Measurements from ENCODE around the gene SLC7A10. TPM values are rescaled to one million over a fixed set of nuclear protein-coding genes. Genes with fewer than 3 reads are reported as not detected.
"Not testable (repeated sequence)": the region's sequence is repeated elsewhere in the genome, so short reads cannot be mapped to it uniquely, and the experiment has no call there.

SLC7A10 gene
- polyA plus RNA-seq, 1 donor: 20.9 TPM

DNA sequence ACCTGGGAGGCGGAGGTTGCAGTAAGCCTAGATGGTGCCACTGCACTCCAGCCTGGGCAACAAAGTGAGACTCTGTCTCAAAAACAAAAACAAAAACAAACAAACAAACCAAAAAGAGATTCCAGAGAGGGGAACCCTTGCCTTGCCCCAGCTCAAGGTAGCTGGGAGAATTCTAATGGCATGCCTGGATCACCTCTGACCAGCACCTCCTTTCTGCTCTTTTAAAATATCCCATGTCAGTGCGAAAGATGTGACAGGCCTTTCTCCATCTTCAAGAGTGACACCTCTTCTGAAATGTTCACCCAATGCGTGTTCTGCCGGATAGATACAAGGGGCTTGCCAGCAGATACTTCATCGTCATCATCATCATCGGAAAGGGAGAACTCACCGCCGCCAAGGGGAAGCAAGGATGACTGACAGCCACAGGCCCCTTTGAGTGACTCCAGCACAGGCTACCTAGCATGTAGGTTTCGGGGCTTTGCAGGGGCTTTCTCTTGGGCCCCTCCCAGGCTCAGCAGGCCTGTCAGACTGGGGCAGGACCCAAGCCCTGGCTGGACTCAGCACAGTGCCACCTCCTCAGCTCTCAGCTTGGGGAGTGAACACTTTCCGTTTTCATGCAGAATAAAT, 50.4 kb downstream of the SLC7A10 start:
- Histone ChIP-seq H3K36me3 (ENCODE audit: control insufficient read depth, insufficient read depth, low read length) (no peaks in the 10 kb centered on the region), H3K9me3 (ENCODE audit: control insufficient read depth, low read depth, low read length) (no peaks in the 10 kb centered on the region), H3K4me1 (ENCODE audit: control insufficient read depth, insufficient read depth, low read length) (peaks cover 13% of the 10 kb centered on the region), H3K27me3 (ENCODE audit: control insufficient read depth, insufficient read depth, low read length) (no peaks in the 10 kb centered on the region), H3K27ac (ENCODE audit: low read length) (no peak overlapping the region), H3K4me3 (ENCODE audit: low read length) (no peak overlapping the region)
- no CpG with 5 or more reads among the region's 10 CpGs for WGBS (ENCODE audit: insufficient coverage, low lambda C conversion rate)
- DNase-seq: no peak

DNA sequence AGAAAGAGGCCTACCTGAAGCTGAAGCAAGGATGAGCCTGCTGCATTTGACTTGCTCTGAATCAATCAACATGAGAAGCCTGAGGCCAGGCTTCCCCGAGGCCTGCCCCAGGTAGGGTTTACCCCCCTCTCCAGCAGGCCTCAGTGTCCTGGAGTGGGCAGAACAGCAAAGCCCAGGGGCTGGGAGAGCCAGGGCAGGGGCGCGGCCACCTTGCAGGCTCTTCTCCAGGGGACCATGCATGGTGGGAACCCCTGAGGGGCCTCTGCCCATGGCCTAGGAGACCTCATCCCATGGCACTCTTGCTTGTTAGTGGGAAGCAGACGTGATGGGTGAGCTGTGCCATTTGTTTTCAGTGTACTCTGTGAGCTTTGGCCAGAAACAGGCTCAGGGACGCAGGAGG, 51.5 kb downstream of the SLC7A10 start:
- Histone ChIP-seq H3K4me1 (ENCODE audit: control insufficient read depth, insufficient read depth, low read length) (peaks cover 13% of the 10 kb centered on the region), H3K9me3 (ENCODE audit: control insufficient read depth, low read depth, low read length) (no peaks in the 10 kb centered on the region), H3K4me3 (ENCODE audit: low read length) (no peak overlapping the region), H3K36me3 (ENCODE audit: control insufficient read depth, insufficient read depth, low read length) (no peaks in the 10 kb centered on the region), H3K27ac (ENCODE audit: low read length) (no peak overlapping the region), H3K27me3 (ENCODE audit: control insufficient read depth, insufficient read depth, low read length) (no peaks in the 10 kb centered on the region)
- WGBS (ENCODE audit: insufficient coverage, low lambda C conversion rate): no CpG with 5 or more reads among the region's 5 CpGs
- no peak for DNase-seq

DNA sequence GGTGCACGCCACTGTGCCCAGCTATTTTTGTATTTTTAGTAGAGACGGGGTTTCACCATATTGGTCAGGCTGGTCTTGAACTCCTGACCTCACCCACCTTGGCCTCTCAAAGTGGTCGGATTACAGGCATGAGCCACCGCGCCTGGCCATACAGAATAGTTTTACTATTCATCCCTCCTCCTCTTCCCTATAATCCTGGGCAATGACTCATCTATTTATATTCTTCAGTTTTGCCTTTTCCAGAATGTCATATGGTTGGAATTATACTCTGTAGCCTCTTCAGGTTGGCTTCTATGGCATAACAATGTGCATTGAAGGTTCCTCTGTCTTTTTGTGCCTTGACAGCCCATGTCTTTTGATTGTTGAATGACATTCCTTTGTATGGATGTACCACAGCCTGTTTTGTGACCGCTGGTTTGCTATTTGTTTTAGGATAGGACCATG, 53.7 kb downstream of the SLC7A10 start:
- no peaks in the 10 kb centered on the region for H3K27me3 ChIP-seq (ENCODE audit: control insufficient read depth, insufficient read depth, low read length)
- H3K36me3 ChIP-seq (ENCODE audit: control insufficient read depth, insufficient read depth, low read length): no peaks in the 10 kb centered on the region
- WGBS (ENCODE audit: insufficient coverage, low lambda C conversion rate): 100% methylated on average over 1 of the region's 6 CpGs
- peaks cover 6% of the 10 kb centered on the region for H3K9me3 ChIP-seq (ENCODE audit: control insufficient read depth, low read depth, low read length)
- no peak for DNase-seq
- H3K4me3 ChIP-seq (ENCODE audit: low read length): no peak overlapping the region
- peaks cover 8% of the 10 kb centered on the region for H3K4me1 ChIP-seq (ENCODE audit: control insufficient read depth, insufficient read depth, low read length)
- H3K27ac ChIP-seq (ENCODE audit: low read length): no peak overlapping the region

DNA sequence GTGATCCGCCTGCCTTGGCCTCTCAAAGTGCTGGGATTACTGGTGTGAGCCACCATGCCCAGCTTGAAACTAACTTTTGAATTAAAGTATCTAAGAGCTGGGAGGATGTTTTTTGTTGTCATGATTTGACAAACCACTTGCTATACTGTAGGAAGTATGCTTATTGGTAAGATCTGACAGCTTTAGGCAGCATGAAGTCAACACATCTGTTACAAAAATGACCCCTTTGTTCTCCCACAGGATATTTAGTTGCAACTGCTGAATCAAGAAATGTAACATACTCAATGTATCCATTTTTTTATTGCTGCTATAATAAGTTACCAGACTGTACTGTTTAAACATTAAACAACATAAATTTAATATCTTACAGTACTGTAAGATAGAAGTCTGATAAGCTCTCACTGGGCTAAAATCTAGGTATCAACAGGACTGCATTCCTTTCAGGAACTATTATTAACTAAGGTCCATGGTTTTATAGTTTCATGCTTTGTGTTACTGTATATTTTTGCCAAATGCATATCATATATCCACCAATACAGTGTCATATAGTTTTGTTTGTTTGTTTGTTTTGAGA, 54.3 kb downstream of the SLC7A10 start:
- Histone ChIP-seq H3K9me3 (ENCODE audit: control insufficient read depth, low read depth, low read length) (peaks cover 6% of the 10 kb centered on the region), H3K36me3 (ENCODE audit: control insufficient read depth, insufficient read depth, low read length) (no peaks in the 10 kb centered on the region), H3K4me1 (ENCODE audit: control insufficient read depth, insufficient read depth, low read length) (peaks cover 8% of the 10 kb centered on the region), H3K27me3 (ENCODE audit: control insufficient read depth, insufficient read depth, low read length) (no peaks in the 10 kb centered on the region), H3K4me3 (ENCODE audit: low read length) (no peak overlapping the region), H3K27ac (ENCODE audit: low read length) (no peak overlapping the region)
- no peak for DNase-seq
- WGBS (ENCODE audit: insufficient coverage, low lambda C conversion rate): no CpG with 5 or more reads among the region's 1 CpG

DNA sequence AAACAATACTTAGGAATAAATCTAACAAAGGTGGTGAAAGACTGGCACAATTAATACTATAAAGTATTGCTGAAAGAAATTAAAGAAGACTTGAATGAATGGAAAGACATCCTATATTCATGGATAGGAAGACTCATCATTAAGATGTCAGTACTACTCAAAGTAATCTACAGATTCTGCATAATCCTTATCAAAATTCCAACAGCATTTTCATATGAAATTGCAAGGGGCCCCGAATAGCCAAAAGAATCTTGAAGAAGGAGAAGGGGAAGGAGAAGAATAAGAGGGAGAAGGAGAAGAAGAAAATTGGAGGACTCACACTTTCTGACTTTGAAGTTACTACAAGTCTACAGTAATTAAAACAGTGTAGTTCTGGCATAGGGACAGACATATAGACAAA, 57.1 kb downstream of the SLC7A10 start:
- DNase-seq: no peak
- no peak overlapping the region for H3K4me3 ChIP-seq (ENCODE audit: low read length)
- peaks cover 6% of the 10 kb centered on the region for H3K9me3 ChIP-seq (ENCODE audit: control insufficient read depth, low read depth, low read length)
- H3K4me1 ChIP-seq (ENCODE audit: control insufficient read depth, insufficient read depth, low read length): no peaks in the 10 kb centered on the region
- no peak overlapping the region for H3K27ac ChIP-seq (ENCODE audit: low read length)
- H3K36me3 ChIP-seq (ENCODE audit: control insufficient read depth, insufficient read depth, low read length): no peaks in the 10 kb centered on the region
- no peaks in the 10 kb centered on the region for H3K27me3 ChIP-seq (ENCODE audit: control insufficient read depth, insufficient read depth, low read length)
- 67% methylated on average over 1 of the region's 1 CpG for WGBS (ENCODE audit: insufficient coverage, low lambda C conversion rate)

DNA sequence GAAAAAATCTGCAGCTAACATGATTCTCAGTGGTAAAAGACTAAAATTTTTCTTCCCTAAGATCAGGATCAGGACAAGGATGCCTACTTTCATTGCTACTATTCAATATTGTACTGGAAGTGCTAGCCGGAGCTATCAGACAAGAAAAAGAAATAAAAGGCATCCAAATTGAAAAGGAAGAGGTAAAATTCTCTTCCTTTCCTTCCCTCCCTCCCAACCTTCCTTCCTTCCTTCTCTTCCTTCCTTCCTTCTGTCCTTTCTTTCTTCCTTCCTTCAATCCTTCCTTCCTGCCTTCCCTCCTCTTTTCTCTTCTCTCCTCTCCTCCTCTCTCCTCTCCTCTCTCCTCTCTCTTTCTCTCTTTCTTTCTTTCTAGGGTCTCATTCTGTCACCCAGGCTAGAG, 58.2 kb downstream of the SLC7A10 start:
- Histone ChIP-seq H3K4me3 (ENCODE audit: low read length) (no peak overlapping the region), H3K4me1 (ENCODE audit: control insufficient read depth, insufficient read depth, low read length) (no peaks in the 10 kb centered on the region), H3K9me3 (ENCODE audit: control insufficient read depth, low read depth, low read length) (peaks cover 6% of the 10 kb centered on the region), H3K27me3 (ENCODE audit: control insufficient read depth, insufficient read depth, low read length) (no peaks in the 10 kb centered on the region), H3K27ac (ENCODE audit: low read length) (no peak overlapping the region), H3K36me3 (ENCODE audit: control insufficient read depth, insufficient read depth, low read length) (no peaks in the 10 kb centered on the region)
- DNase-seq: no peak
- whole genome bisulfite sequencing (ENCODE audit: insufficient coverage, low lambda C conversion rate): no CpG with 5 or more reads among the region's 1 CpG

DNA sequence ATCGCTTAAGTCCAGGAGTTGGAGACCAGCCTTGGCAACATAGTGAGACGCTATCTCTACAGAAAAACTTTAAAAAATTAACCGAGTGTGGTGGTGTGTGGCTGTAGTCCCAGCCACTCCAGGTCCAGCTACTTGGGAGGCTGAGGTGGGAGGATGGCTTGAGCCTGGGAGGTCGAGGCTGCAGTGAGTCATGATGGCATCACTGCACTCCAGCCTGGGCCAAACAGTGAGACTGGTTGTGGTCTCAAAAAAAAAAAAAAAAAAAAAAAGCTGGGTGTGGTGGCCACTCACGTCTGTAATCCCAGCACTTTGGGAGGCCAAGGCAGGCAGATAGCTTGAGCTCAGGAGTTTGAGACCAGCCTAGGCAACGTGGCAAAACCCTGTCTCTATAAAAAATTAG, 59.6 kb downstream of the SLC7A10 start:
- WGBS (ENCODE audit: insufficient coverage, low lambda C conversion rate): no CpG with 5 or more reads among the region's 6 CpGs
- not testable (repeated sequence) for H3K27ac ChIP-seq (ENCODE audit: low read length); H3K27me3 ChIP-seq (ENCODE audit: control insufficient read depth, insufficient read depth, low read length); DNase-seq; H3K4me3 ChIP-seq (ENCODE audit: low read length); H3K9me3 ChIP-seq (ENCODE audit: control insufficient read depth, low read depth, low read length); H3K4me1 ChIP-seq (ENCODE audit: control insufficient read depth, insufficient read depth, low read length); H3K36me3 ChIP-seq (ENCODE audit: control insufficient read depth, insufficient read depth, low read length)

DNA sequence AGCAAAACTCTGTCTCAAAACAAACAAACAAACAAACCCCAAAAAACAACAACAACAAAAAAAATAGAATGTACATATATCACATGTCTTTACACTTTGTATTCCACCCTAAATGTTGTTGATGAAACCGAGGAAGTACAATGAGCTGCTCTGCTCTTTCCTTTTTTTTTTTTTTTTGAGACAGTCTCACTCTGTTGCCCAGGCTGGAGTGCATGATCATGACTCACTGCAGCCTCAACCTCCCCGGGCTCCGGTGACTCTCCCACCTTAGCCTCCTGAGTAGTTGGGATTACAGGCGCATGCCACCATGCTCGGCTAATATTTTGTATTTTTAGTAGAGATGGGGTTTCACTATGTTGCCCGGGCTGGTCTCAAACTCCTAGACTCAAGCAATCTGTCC, 62.2 kb downstream of the SLC7A10 start:
- Histone ChIP-seq H3K36me3 (ENCODE audit: control insufficient read depth, insufficient read depth, low read length) (no peaks in the 10 kb centered on the region), H3K27ac (ENCODE audit: low read length) (no peak overlapping the region), H3K4me3 (ENCODE audit: low read length) (no peak overlapping the region), H3K4me1 (ENCODE audit: control insufficient read depth, insufficient read depth, low read length) (no peaks in the 10 kb centered on the region), H3K27me3 (ENCODE audit: control insufficient read depth, insufficient read depth, low read length) (no peaks in the 10 kb centered on the region), H3K9me3 (ENCODE audit: control insufficient read depth, low read depth, low read length) (peaks cover 6% of the 10 kb centered on the region)
- 100% methylated on average over 1 of the region's 6 CpGs for WGBS (ENCODE audit: insufficient coverage, low lambda C conversion rate)
- no peak for DNase-seq

DNA sequence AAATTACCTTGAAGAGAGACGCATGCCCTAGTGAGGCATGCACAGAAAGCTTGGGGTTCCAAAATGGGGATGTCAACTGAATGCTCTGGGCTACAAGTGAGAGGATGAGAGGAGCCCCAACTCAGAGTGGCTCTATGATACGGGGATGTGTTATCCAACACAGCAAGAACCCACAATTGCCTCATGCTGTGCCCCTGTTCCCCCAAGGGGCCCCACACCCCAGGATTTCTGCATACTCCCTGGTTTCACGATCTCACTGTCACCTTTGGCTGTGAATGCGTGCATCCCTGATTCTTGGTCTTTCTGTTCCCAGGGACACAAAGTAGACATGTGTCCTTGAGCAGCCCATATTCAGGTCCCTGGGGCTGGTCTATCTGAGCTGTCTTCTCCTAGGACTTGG, 64.4 kb downstream of the SLC7A10 start:
- no peaks in the 10 kb centered on the region for H3K9me3 ChIP-seq (ENCODE audit: control insufficient read depth, low read depth, low read length)
- no peak overlapping the region for H3K27ac ChIP-seq (ENCODE audit: low read length)
- H3K4me1 ChIP-seq (ENCODE audit: control insufficient read depth, insufficient read depth, low read length): no peaks in the 10 kb centered on the region
- peak in 1 of 2 donors; percentile 26 for DNase-seq
- H3K36me3 ChIP-seq (ENCODE audit: control insufficient read depth, insufficient read depth, low read length): no peaks in the 10 kb centered on the region
- WGBS (ENCODE audit: insufficient coverage, low lambda C conversion rate): no CpG with 5 or more reads among the region's 4 CpGs
- H3K27me3 ChIP-seq (ENCODE audit: control insufficient read depth, insufficient read depth, low read length): no peaks in the 10 kb centered on the region
- no peak overlapping the region for H3K4me3 ChIP-seq (ENCODE audit: low read length)

DNA sequence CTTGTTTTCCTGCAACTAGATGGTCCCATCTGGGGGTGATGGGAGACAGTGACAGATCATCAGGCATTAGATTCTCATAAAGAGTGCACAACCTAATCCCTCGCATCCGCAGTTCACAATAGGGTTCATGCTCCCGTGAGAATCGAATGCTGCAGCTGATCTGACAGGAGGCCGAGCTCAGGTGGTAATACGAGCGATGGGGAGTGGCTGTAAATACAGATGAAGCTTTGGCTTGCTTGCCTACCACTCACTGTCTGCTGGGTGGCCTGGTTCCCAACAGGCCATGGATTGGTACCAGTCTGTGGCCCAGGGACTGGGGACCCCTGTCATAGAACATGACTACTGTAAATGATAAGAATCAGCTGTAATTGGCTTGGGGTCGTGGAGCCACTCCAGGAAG, 65.8 kb downstream of the SLC7A10 start:
- 100% methylated on average over 1 of the region's 8 CpGs for WGBS (ENCODE audit: insufficient coverage, low lambda C conversion rate)

DNA sequence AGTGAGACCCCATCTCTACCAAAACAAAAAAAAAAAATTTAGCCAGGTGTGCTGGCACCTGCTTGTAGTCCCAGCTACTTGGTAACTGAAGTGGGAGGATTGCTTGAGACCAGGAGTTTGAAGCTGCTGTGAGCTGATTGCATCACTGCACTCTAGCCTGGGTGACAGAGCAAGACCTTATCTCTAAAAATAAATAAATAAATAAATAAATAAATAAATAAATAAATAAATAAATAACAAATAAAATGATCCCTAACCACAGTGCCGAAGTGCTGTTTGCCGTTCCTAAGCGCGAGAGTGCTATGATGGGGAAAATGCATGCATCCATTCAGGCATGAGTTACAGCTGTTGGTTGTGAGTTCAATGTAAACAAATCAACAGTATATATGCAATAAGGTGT, 66.5 kb downstream of the SLC7A10 start:
- H3K27ac ChIP-seq (ENCODE audit: low read length): no peak overlapping the region
- 100% methylated on average over 2 of the region's 4 CpGs for WGBS (ENCODE audit: insufficient coverage, low lambda C conversion rate)

More for the DNA sequence above, 65.8 kb downstream of the SLC7A10 start:
- no peaks in the 10 kb centered on the region for H3K36me3 ChIP-seq (ENCODE audit: control insufficient read depth, insufficient read depth, low read length)
- H3K27ac ChIP-seq (ENCODE audit: low read length): no peak overlapping the region
- no peaks in the 10 kb centered on the region for H3K27me3 ChIP-seq (ENCODE audit: control insufficient read depth, insufficient read depth, low read length)
- no peaks in the 10 kb centered on the region for H3K4me1 ChIP-seq (ENCODE audit: control insufficient read depth, insufficient read depth, low read length)
- no peaks in the 10 kb centered on the region for H3K9me3 ChIP-seq (ENCODE audit: control insufficient read depth, low read depth, low read length)
- no peak for DNase-seq
- no peak overlapping the region for H3K4me3 ChIP-seq (ENCODE audit: low read length)

More for the DNA sequence above, 66.5 kb downstream of the SLC7A10 start:
- DNase-seq: no peak
- Histone ChIP-seq H3K4me1 (ENCODE audit: control insufficient read depth, insufficient read depth, low read length) (no peaks in the 10 kb centered on the region), H3K27me3 (ENCODE audit: control insufficient read depth, insufficient read depth, low read length) (no peaks in the 10 kb centered on the region), H3K9me3 (ENCODE audit: control insufficient read depth, low read depth, low read length) (no peaks in the 10 kb centered on the region), H3K36me3 (ENCODE audit: control insufficient read depth, insufficient read depth, low read length) (no peaks in the 10 kb centered on the region), H3K4me3 (ENCODE audit: low read length) (no peak overlapping the region)

All from large intestine (tissue), 3 donors.